H9 (cell line): ENCODE data around the gene FUZ. TPM values are rescaled to one million over a fixed set of nuclear protein-coding genes. Genes with fewer than 3 reads are reported as not detected.

Experiments
- DNase-seq: peaks from one replicate; pipeline ENCODE4 v3.0.0-alpha.2; 2017
- H2AFZ ChIP-seq: one replicate; pipeline ENCODE4 v1.6.1; 2013; ENCODE audit warnings: mild to moderate bottlenecking, low read length, control low read depth, moderate library complexity
- H2AK5ac ChIP-seq: 2 replicates; pipeline ENCODE4 v1.6.1; 2013; ENCODE audit warnings: low read length, control low read depth, mixed read lengths; ENCODE audit not compliant: insufficient read length
- H2BK120ac ChIP-seq: one replicate; pipeline ENCODE4 v1.6.1; 2013; ENCODE audit warnings: low read depth, mild to moderate bottlenecking, low read length, control low read depth, inconsistent platforms; ENCODE audit not compliant: poor library complexity, severe bottlenecking
- H2BK12ac ChIP-seq: 2 replicates; pipeline ENCODE4 v1.6.1; 2013; ENCODE audit warnings: low read length, control low read depth, mixed read lengths, low read depth; ENCODE audit not compliant: insufficient read length
- H2BK15ac ChIP-seq: 2 replicates; pipeline ENCODE4 v1.6.1; 2013; ENCODE audit warnings: low read depth, low read length, control low read depth
- H2BK20ac ChIP-seq: one replicate; pipeline ENCODE4 v1.6.1; 2013; ENCODE audit warnings: low read depth, mild to moderate bottlenecking, low read length, control low read depth, inconsistent platforms; ENCODE audit not compliant: poor library complexity, severe bottlenecking
- H2BK5ac ChIP-seq: 2 replicates; pipeline ENCODE4 v1.6.1; 2013; ENCODE audit warnings: low read length, control low read depth, mixed read lengths; ENCODE audit not compliant: insufficient read length
- H3K14ac ChIP-seq: 2 replicates; pipeline ENCODE4 v1.6.1; 2013; ENCODE audit warnings: low read length, control low read depth; ENCODE audit not compliant: insufficient read depth
- H3K18ac ChIP-seq: 2 replicates; pipeline ENCODE4 v1.6.1; 2013; ENCODE audit warnings: low read depth, mild to moderate bottlenecking, mixed read lengths, low read length, control low read depth; ENCODE audit not compliant: insufficient read length
- H3K23ac ChIP-seq: 2 replicates; pipeline ENCODE4 v1.6.1; 2013; ENCODE audit warnings: low read length, control low read depth, mixed read lengths, low read depth; ENCODE audit not compliant: insufficient read length
- H3K23me2 ChIP-seq: 2 replicates; pipeline ENCODE4 v1.6.1; 2013; ENCODE audit warnings: low read depth, mild to moderate bottlenecking, mixed read lengths, low read length, control low read depth; ENCODE audit not compliant: insufficient read length, poor library complexity, severe bottlenecking
- H3K27ac ChIP-seq: 2 replicates; pipeline ENCODE4 v1.5.1; 2013; ENCODE audit warnings: low read length, control low read depth, mixed read lengths, low read depth; ENCODE audit not compliant: insufficient read length
- H3K27me3 ChIP-seq: 2 replicates; pipeline ENCODE4 v1.6.1; 2013; ENCODE audit warnings: low read length, control low read depth, inconsistent platforms; ENCODE audit not compliant: insufficient read depth
- H3K4ac ChIP-seq: 2 replicates; pipeline ENCODE4 v1.6.1; 2013; ENCODE audit warnings: low read depth, mild to moderate bottlenecking, control low read depth, inconsistent platforms, low read length, moderate library complexity
- H3K4me1 ChIP-seq: 2 replicates; pipeline ENCODE4 v1.6.1; 2013; ENCODE audit warnings: low read length, control low read depth, inconsistent platforms; ENCODE audit not compliant: insufficient read depth
- H3K4me2 ChIP-seq: 2 replicates; pipeline ENCODE4 v1.6.1; 2013; ENCODE audit warnings: low read length, control low read depth, mixed read lengths; ENCODE audit not compliant: insufficient read length, insufficient read depth
- H3K56ac ChIP-seq: 2 replicates; pipeline ENCODE4 v1.6.1; 2013; ENCODE audit warnings: low read depth, mild to moderate bottlenecking, mixed read lengths, low read length, control low read depth; ENCODE audit not compliant: insufficient read length
- H3K79me1 ChIP-seq: 2 replicates; pipeline ENCODE4 v1.6.1; 2013; ENCODE audit warnings: low read depth, mild to moderate bottlenecking, moderate library complexity, low read length, control low read depth, inconsistent platforms; ENCODE audit not compliant: insufficient read depth, poor library complexity, severe bottlenecking
- H3K79me2 ChIP-seq: 2 replicates; pipeline ENCODE4 v1.6.1; 2013; ENCODE audit warnings: low read length, control low read depth, inconsistent platforms; ENCODE audit not compliant: insufficient read depth
- H3K9ac ChIP-seq: 2 replicates; pipeline ENCODE4 v1.6.1; 2013; ENCODE audit warnings: low read length, control low read depth, mixed read lengths; ENCODE audit not compliant: insufficient read length; ENCODE audit errors: extremely low read depth
- H3K9me3 ChIP-seq: one replicate; pipeline ENCODE4 v1.6.1; 2013; ENCODE audit warnings: low read depth, low read length, inconsistent platforms; ENCODE audit not compliant: control insufficient read depth
- H3T11ph ChIP-seq: one replicate; pipeline ENCODE4 v1.6.1; 2013; ENCODE audit warnings: mild to moderate bottlenecking, low read length, control low read depth, inconsistent platforms
- H4K20me1 ChIP-seq: one replicate; pipeline ENCODE4 v1.6.1; 2013; ENCODE audit not compliant: control insufficient read depth, insufficient read length, insufficient read depth
- H4K5ac ChIP-seq: 2 replicates; pipeline ENCODE4 v1.6.1; 2013; ENCODE audit warnings: low read depth, mild to moderate bottlenecking, mixed read lengths, low read length, control low read depth; ENCODE audit not compliant: insufficient read length
- H4K8ac ChIP-seq: replicated peaks from 2 replicates; pipeline ENCODE4 v1.6.1; 2013; ENCODE audit warnings: low read length, control low read depth, mixed read lengths, low read depth; ENCODE audit not compliant: insufficient read length
- H4K91ac ChIP-seq: 2 replicates; pipeline ENCODE4 v1.6.1; 2013; ENCODE audit warnings: low read depth, mild to moderate bottlenecking, moderate library complexity, mixed read lengths, low read length, control low read depth; ENCODE audit not compliant: insufficient read length
- H3K27ac Mint-ChIP-seq, 3 experiments: 2 replicates in 2 of 3; 3 replicates in 1 of 3; pipeline ENCODE4 v1.8.0; 2020 to 2021; ENCODE audit warnings: mixed read lengths in 3 of 3, mild to moderate bottlenecking in 1 of 3, moderate library complexity in 1 of 3
- H3K27me3 Mint-ChIP-seq: 2 replicates; pipeline ENCODE4 v1.8.0; 2021; ENCODE audit warnings: low read depth, mild to moderate bottlenecking, moderate library complexity, mixed read lengths
- H3K36me3 Mint-ChIP-seq, 3 experiments: 2 replicates in 2 of 3; 3 replicates in 1 of 3; pipeline ENCODE4 v1.8.0; 2020 to 2021; ENCODE audit warnings: low read depth in 3 of 3, mixed read lengths in 3 of 3; ENCODE audit not compliant: insufficient read depth in 1 of 3
- H3K4me1 Mint-ChIP-seq, 2 experiments: 2 replicates each; pipeline ENCODE4 v1.8.0; 2020; ENCODE audit warnings: mixed read lengths in 2 of 2
- H3K4me3 Mint-ChIP-seq, 2 experiments: 2 replicates in 1 of 2; 3 replicates in 1 of 2; pipeline ENCODE4 v1.8.0; 2020 to 2021; ENCODE audit warnings: mild to moderate bottlenecking in 2 of 2, mixed read lengths in 2 of 2, moderate library complexity in 1 of 2
- H3K9me3 Mint-ChIP-seq, 2 experiments: 2 replicates in 1 of 2; 3 replicates in 1 of 2; pipeline ENCODE4 v1.8.0; 2020; ENCODE audit warnings: mild to moderate bottlenecking in 2 of 2, mixed read lengths in 2 of 2, moderate library complexity in 1 of 2
- WGBS: extraction: QIAGEN DNeasy Blood & Tissue Kit; methylation state at CpG from one replicate; pipeline ENCODE4 v1.1.7; 2013; ENCODE audit warnings: missing lambda C conversion rate, low lambda C conversion rate, mixed read lengths; ENCODE audit not compliant: insufficient read length; ENCODE audit errors: extremely low coverage; 5-methylcytosine and 5-hydroxymethylcytosine counted together
- total RNA-seq: library from RNA; stranded (reverse); gene quantifications from 2 replicates; pipeline ENCODE4 v1.2.1, GENCODE V29; 2021
- TF ChIP-seq, protein P1 (sequence below): fragments of 200-600 bp; sonication (generic); conservative IDR thresholded peaks from 3 replicates; pipeline ENCODE4 v1.8.0; 2021; ENCODE audit warnings: antibody characterized with exemption, mild to moderate bottlenecking

FUZ gene
- total RNA-seq, 1 experiment from 2014 or later: 25.1 TPM

DNA sequence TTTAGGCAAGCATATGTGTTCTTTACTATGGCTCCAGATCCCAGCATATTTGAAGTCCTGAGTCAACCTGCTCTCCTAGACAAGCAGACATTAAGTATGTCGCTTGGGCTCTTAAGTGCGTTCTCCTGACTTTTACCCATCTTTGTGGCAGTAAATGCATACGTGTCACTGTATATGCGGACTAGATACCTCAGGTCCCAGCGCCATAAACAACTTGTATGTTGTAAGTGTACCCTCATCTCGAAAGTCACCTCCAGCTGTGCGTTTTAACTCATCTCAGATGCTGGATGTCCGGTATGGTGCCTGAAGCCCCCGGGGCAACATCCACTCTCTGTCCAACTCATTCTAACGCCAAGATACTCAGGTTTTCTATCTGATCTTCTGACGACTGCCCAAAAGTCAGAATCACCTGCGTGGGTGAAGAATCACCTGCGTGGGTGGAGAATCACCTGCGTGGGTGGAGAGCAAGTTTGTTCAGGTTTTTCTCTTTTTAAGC is 39.6 kb upstream of the FUZ start:
- TF ChIP-seq, protein P1, sequence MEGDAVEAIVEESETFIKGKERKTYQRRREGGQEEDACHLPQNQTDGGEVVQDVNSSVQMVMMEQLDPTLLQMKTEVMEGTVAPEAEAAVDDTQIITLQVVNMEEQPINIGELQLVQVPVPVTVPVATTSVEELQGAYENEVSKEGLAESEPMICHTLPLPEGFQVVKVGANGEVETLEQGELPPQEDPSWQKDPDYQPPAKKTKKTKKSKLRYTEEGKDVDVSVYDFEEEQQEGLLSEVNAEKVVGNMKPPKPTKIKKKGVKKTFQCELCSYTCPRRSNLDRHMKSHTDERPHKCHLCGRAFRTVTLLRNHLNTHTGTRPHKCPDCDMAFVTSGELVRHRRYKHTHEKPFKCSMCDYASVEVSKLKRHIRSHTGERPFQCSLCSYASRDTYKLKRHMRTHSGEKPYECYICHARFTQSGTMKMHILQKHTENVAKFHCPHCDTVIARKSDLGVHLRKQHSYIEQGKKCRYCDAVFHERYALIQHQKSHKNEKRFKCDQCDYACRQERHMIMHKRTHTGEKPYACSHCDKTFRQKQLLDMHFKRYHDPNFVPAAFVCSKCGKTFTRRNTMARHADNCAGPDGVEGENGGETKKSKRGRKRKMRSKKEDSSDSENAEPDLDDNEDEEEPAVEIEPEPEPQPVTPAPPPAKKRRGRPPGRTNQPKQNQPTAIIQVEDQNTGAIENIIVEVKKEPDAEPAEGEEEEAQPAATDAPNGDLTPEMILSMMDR: no peak
- no peak overlapping the region for H3K56ac ChIP-seq
- H3K27me3 ChIP-seq: no peaks in the 10 kb centered on the region
- no peak overlapping the region for H3K18ac ChIP-seq
- no peak overlapping the region for H3K4ac ChIP-seq
- peaks cover 0 to 4% of the 10 kb centered on the region in 2 experiments; a peak in 2 of 5 replicates for H3K9me3 Mint-ChIP-seq
- no peaks in the 10 kb centered on the region; the same call in none of the 2 replicates for H3K27me3 Mint-ChIP-seq
- no peak overlapping the region for H3K9ac ChIP-seq
- no peak overlapping the region for H4K8ac ChIP-seq
- no peak overlapping the region for H2AFZ ChIP-seq
- H3K79me2 ChIP-seq: peaks cover 9% of the 10 kb centered on the region; the same call in 1 of the 2 replicates
- WGBS: no CpG with 5 or more reads among the region's 14 CpGs
- H3K14ac ChIP-seq: no peak overlapping the region
- peaks cover 35 to 60% (median 52%) of the 10 kb centered on the region in 3 experiments for H3K36me3 Mint-ChIP-seq
- H3K27ac ChIP-seq: no peak overlapping the region
- no peak overlapping the region for H2BK15ac ChIP-seq
- H3K9me3 ChIP-seq: no peaks in the 10 kb centered on the region
- peaks cover 11% of the 10 kb centered on the region for H3K79me1 ChIP-seq
- H2AK5ac ChIP-seq: no peak overlapping the region
- no peak overlapping the region for H2BK5ac ChIP-seq
- no peak for DNase-seq
- H3T11ph ChIP-seq: no peak overlapping the region
- H4K5ac ChIP-seq: no peak overlapping the region
- H3K4me1 ChIP-seq: no peaks in the 10 kb centered on the region; the same call in 1 of the 2 replicates
- no peak overlapping the region for H4K91ac ChIP-seq
- peak overlapping the region; percentile 90 for H3K4me2 ChIP-seq
- no peak overlapping the region for H3K23ac ChIP-seq
- no peak overlapping the region for H2BK120ac ChIP-seq
- no peak overlapping the region for H2BK12ac ChIP-seq
- peak overlapping the region; percentile 80 to 81 for H3K4me3 Mint-ChIP-seq
- peaks cover 10% of the 10 kb centered on the region for H3K23me2 ChIP-seq
- H4K20me1 ChIP-seq: peaks cover 6% of the 10 kb centered on the region
- H3K4me1 Mint-ChIP-seq: peaks cover 22 to 27% of the 10 kb centered on the region in 2 experiments
- no peak overlapping the region for H2BK20ac ChIP-seq
- H3K27ac Mint-ChIP-seq: peak overlapping the region in 2 of 3 experiments; percentile 22 to 34; a peak in 3 of 7 replicates
